Measurements from ENCODE around the gene TSPAN4.
A peak's percentile ranks its signal among the peaks of the same experiment; 100 is the strongest.

TSPAN4 gene

GRCh38 chr11:808427-809286 is 34.0 kb upstream of the TSPAN4 start:
- DNase-seq = no peak

- peak; percentile 92 to 97 for DNase-seq
Measured at GRCh38 chr11:809287-810039, 33.2 kb upstream of the TSPAN4 start, which contains the start of gene RPLP2. RPLP2 (plus strand) TSS chr11:809967; CDS start chr11:810235, 268 bp downstream.

- DNase-seq = no peak
Measured at GRCh38 chr11:810040-810567, 32.5 kb upstream of the TSPAN4 start.

- DNase-seq = no peak
Measured at GRCh38 chr11:811446-812245, 31.0 kb upstream of the TSPAN4 start.

GRCh38 chr11:812390-812789 is 30.3 kb upstream of the TSPAN4 start:
- no peak for DNase-seq

GRCh38 chr11:813072-813455 is 29.6 kb upstream of the TSPAN4 start:
- DNase-seq = no peak

GRCh38 chr11:813456-814096 is 29.1 kb upstream of the TSPAN4 start:
- no peak for DNase-seq

GRCh38 chr11:815675-816432 is 26.8 kb upstream of the TSPAN4 start:
- no peak for DNase-seq

- no peak for DNase-seq
Measured at GRCh38 chr11:816433-816779, 26.2 kb upstream of the TSPAN4 start.

GRCh38 chr11:818396-819128 is 24.1 kb upstream of the TSPAN4 start, which contains the start of gene PNPLA2:
PNPLA2 (plus strand) TSS chr11:818914; CDS start chr11:819719, 805 bp downstream.
- DNase-seq = no peak

- DNase-seq = peak; percentile 59 to 80
Measured at GRCh38 chr11:819129-819931, 23.3 kb upstream of the TSPAN4 start.

- peak; percentile 59 to 66 for DNase-seq
Measured at GRCh38 chr11:819943-820649, 22.6 kb upstream of the TSPAN4 start.

- DNase-seq = peak in 1 of 2 donors; percentile 55
Measured at GRCh38 chr11:820655-821511, 21.8 kb upstream of the TSPAN4 start.

- peak in 1 of 2 donors; percentile 16 for DNase-seq
Measured at GRCh38 chr11:821512-822371, 20.9 kb upstream of the TSPAN4 start.

GRCh38 chr11:823441-824291 is 19.0 kb upstream of the TSPAN4 start:
- DNase-seq = no peak

GRCh38 chr11:824292-824880 is 18.3 kb upstream of the TSPAN4 start:
- DNase-seq = no peak

Measured in bone marrow (tissue), 2 donors.